ENCODE results near the gene RBBP9.
"Not testable (repeated sequence)": the region's sequence is repeated elsewhere in the genome, so short reads cannot be mapped to it uniquely, and the experiment has no call there.

RBBP9 gene

GRCh38 chr20:18515973-18516372 is 18.9 kb upstream of the RBBP9 start:
- Mint-ChIP-seq H3K9me3 (ENCODE audit: low read depth) (no peaks in the 10 kb centered on the region), H3K4me1 (ENCODE audit: low read depth) (peaks cover 24% of the 10 kb centered on the region), H3K27me3 (no peaks in the 10 kb centered on the region), H3K4me3 (no peak overlapping the region), H3K36me3 (peaks cover 11% of the 10 kb centered on the region), H3K27ac (no peak overlapping the region)

GRCh38 chr20:18514127-18514526 is 17.1 kb upstream of the RBBP9 start:
- Mint-ChIP-seq H3K4me1 (ENCODE audit: low read depth) (peaks cover 35% of the 10 kb centered on the region), H3K9me3 (ENCODE audit: low read depth) (no peaks in the 10 kb centered on the region), H3K36me3 (peaks cover 12% of the 10 kb centered on the region), H3K4me3 (no peak overlapping the region), H3K27me3 (no peaks in the 10 kb centered on the region), H3K27ac (peak overlapping the region; percentile 22)

GRCh38 chr20:18513208-18513607 is 16.2 kb upstream of the RBBP9 start:
- Mint-ChIP-seq H3K9me3 (ENCODE audit: low read depth) (no peaks in the 10 kb centered on the region), H3K27me3 (no peaks in the 10 kb centered on the region), H3K4me3 (no peak overlapping the region), H3K4me1 (ENCODE audit: low read depth) (peaks cover 43% of the 10 kb centered on the region), H3K27ac (no peak overlapping the region), H3K36me3 (peaks cover 14% of the 10 kb centered on the region)

GRCh38 chr20:18511571-18511970 is 14.5 kb upstream of the RBBP9 start:
- Mint-ChIP-seq H3K9me3 (ENCODE audit: low read depth) (no peaks in the 10 kb centered on the region), H3K36me3 (peaks cover 15% of the 10 kb centered on the region), H3K4me3 (no peak overlapping the region), H3K27me3 (no peaks in the 10 kb centered on the region), H3K4me1 (ENCODE audit: low read depth) (peaks cover 55% of the 10 kb centered on the region), H3K27ac (no peak overlapping the region)

DNA sequence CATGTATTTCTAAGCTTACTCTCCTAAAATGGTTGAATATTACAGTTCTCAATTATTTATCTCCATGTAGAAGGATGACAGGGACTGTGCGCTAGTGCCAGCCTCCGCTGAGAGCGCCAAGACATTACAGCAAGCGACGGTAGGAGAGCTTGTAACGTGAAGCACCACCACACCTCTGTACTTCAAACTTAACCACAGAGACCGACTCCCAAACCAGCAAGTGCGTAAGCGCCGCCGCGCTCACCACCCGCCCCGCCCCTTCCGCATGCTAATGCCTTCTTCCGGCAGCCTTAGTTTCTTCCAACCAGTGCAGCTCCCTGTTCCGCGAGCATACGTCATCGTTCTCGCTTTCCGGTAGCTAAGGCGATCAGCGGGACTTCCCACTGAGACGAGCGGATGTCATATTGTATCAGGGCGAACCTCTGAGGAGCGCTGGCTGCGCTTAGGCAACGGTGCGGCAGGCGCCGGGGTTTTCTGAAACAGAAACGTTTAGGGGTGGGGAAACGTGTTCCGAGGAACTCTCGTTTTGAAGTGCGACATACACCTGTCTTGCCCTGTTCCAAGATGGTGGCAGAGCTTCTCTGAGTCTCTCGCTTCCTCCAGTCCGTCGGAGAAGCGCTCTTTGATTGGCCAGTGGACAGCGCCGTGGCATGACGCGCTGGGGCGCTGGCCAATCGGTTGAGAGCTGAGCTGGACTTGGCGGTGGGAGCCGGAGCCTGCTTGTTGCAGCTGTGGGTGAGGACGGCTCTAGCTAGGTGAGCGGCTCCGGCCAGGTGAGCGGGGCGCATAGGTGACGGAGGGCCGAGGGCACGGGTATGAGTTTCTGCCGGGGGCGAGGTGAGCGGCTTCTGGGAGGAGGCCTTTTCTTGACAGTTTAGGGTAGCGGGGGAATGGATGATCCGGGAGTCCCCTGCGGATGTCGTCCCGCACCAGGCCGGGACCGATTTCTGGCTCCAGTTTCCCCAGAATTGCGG is 10.5 kb upstream of the RBBP9 start, which contains the start of gene SEC23B:
TSS of gene SEC23B (plus strand) at position 723 of the 974 bp plus-strand sequence. CDS start 2,896 bp downstream, outside the sequence.
- H3K4me1 Mint-ChIP-seq (ENCODE audit: low read depth): peaks cover 41% of the 10 kb centered on the region

DNA sequence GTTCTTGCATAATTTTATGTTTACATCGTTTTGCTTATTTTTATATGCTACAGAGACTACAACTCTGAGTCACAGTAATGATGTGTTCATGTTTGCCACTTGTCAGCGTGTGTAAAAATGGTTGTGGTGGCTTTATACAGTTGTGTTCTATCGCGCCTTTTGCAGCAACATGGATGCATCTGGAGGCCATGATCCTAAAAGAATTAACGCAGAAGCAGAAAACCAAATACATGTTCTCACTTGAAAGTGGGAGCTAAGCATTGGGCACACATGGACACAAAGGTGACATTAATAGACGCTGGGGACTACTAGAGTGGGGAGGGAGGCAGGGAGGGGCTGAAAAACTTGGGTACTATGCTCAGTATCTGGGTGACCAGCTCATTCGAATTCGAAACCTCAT is 9.7 kb upstream of the RBBP9 start:
- Mint-ChIP-seq H3K27me3 (peaks cover 3% of the 10 kb centered on the region), H3K27ac (peak overlapping the region; percentile 100), H3K36me3 (peaks cover 7% of the 10 kb centered on the region), H3K4me3 (peak overlapping the region; percentile 100), H3K4me1 (ENCODE audit: low read depth) (peaks cover 39% of the 10 kb centered on the region), H3K9me3 (ENCODE audit: low read depth) (no peaks in the 10 kb centered on the region)

More for the DNA sequence above, 10.5 kb upstream of the RBBP9 start, which contains the start of gene SEC23B:
- peak within 1 kb of the TSS; percentile 100 for H3K4me3 Mint-ChIP-seq
- H3K36me3 Mint-ChIP-seq: peaks cover 7% of the 10 kb centered on the region
- H3K27ac Mint-ChIP-seq: peak within 1 kb of the TSS; percentile 100
- H3K27me3 Mint-ChIP-seq: no peaks in the 10 kb centered on the region
- no peaks in the 10 kb centered on the region for H3K9me3 Mint-ChIP-seq (ENCODE audit: low read depth)

GRCh38 chr20:18504479-18505060 is 7.5 kb upstream of the RBBP9 start:
- Mint-ChIP-seq H3K27me3 (peaks cover 3% of the 10 kb centered on the region), H3K9me3 (ENCODE audit: low read depth) (no peaks in the 10 kb centered on the region), H3K36me3 (peaks cover 3% of the 10 kb centered on the region), H3K4me1 (ENCODE audit: low read depth) (peaks cover 23% of the 10 kb centered on the region), H3K27ac (no peak overlapping the region), H3K4me3 (no peak overlapping the region)

- not testable (repeated sequence) for H3K27me3 Mint-ChIP-seq; H3K4me1 Mint-ChIP-seq (ENCODE audit: low read depth); H3K4me3 Mint-ChIP-seq; H3K27ac Mint-ChIP-seq; H3K36me3 Mint-ChIP-seq; H3K9me3 Mint-ChIP-seq (ENCODE audit: low read depth)
These were observed 4.6 kb upstream of the RBBP9 start for GRCh38 chr20:18501672-18502071.

- Mint-ChIP-seq H3K27ac (peak overlapping the region; percentile 85), H3K4me3 (peak overlapping the region; percentile 97), H3K27me3 (peaks cover 3% of the 10 kb centered on the region), H3K36me3 (peaks cover 9% of the 10 kb centered on the region), H3K4me1 (ENCODE audit: low read depth) (peaks cover 18% of the 10 kb centered on the region), H3K9me3 (ENCODE audit: low read depth) (no peaks in the 10 kb centered on the region)
These were observed 578 bp upstream of the RBBP9 start for GRCh38 chr20:18497603-18498002.

GRCh38 chr20:18496042-18496441 is 983 bp downstream of the RBBP9 start:
- Mint-ChIP-seq H3K36me3 (peaks cover 12% of the 10 kb centered on the region), H3K9me3 (ENCODE audit: low read depth) (no peaks in the 10 kb centered on the region), H3K4me1 (ENCODE audit: low read depth) (peaks cover 18% of the 10 kb centered on the region), H3K27me3 (no peaks in the 10 kb centered on the region), H3K4me3 (peak overlapping the region; percentile 97), H3K27ac (no peak overlapping the region)

- Mint-ChIP-seq H3K27ac (no peak overlapping the region), H3K4me3 (no peak overlapping the region), H3K27me3 (no peaks in the 10 kb centered on the region), H3K9me3 (ENCODE audit: low read depth) (no peaks in the 10 kb centered on the region), H3K36me3 (peaks cover 10% of the 10 kb centered on the region), H3K4me1 (ENCODE audit: low read depth) (peaks cover 1% of the 10 kb centered on the region)
These were observed 8.7 kb downstream of the RBBP9 start for GRCh38 chr20:18488301-18488700.

GRCh38 chr20:18481596-18481995 is 15.4 kb downstream of the RBBP9 start:
- H3K4me3 Mint-ChIP-seq: no peak overlapping the region
- no peak overlapping the region for H3K27ac Mint-ChIP-seq
- H3K36me3 Mint-ChIP-seq: peaks cover 2% of the 10 kb centered on the region
- H3K4me1 Mint-ChIP-seq (ENCODE audit: low read depth): no peaks in the 10 kb centered on the region
- H3K27me3 Mint-ChIP-seq: no peaks in the 10 kb centered on the region
- no peaks in the 10 kb centered on the region for H3K9me3 Mint-ChIP-seq (ENCODE audit: low read depth)

- Mint-ChIP-seq H3K27ac (no peak overlapping the region), H3K36me3 (peaks cover 15% of the 10 kb centered on the region)
These were observed 19.2 kb downstream of the RBBP9 start for GRCh38 chr20:18477821-18478220.

GRCh38 chr20:18477218-18477617 is 19.8 kb downstream of the RBBP9 start:
- Mint-ChIP-seq H3K4me3 (no peak overlapping the region), H3K27ac (no peak overlapping the region), H3K9me3 (ENCODE audit: low read depth) (no peaks in the 10 kb centered on the region), H3K4me1 (ENCODE audit: low read depth) (no peaks in the 10 kb centered on the region), H3K36me3 (peaks cover 15% of the 10 kb centered on the region), H3K27me3 (no peaks in the 10 kb centered on the region)

More at GRCh38 chr20:18477821-18478220, 19.2 kb downstream of the RBBP9 start:
- no peak overlapping the region for H3K4me3 Mint-ChIP-seq
- no peaks in the 10 kb centered on the region for H3K4me1 Mint-ChIP-seq (ENCODE audit: low read depth)
- no peaks in the 10 kb centered on the region for H3K9me3 Mint-ChIP-seq (ENCODE audit: low read depth)
- no peaks in the 10 kb centered on the region for H3K27me3 Mint-ChIP-seq

All from activated naive CD8-positive, alpha-beta T cell (primary cell).